K562 (cell line): ENCODE measurements around the gene CDSN. TPM values are rescaled to one million over a fixed set of nuclear protein-coding genes. Genes with fewer than 3 reads are reported as not detected.

Experiments
- CAMTA2 ChIP-seq: fragments of 250-450 bp; sonication (Bioruptor Pico); conservative IDR thresholded peaks from 2 replicates; pipeline ENCODE4 v1.5.1; 2022
- KDM4B ChIP-seq, 2 experiments: fragments of 450-650 bp in 1 of 2; sonication (generic) in 1 of 2; IDR thresholded peaks; 2 replicates each; pipeline ENCODE4 v1.6.1; 2016 to 2017; ENCODE audit warnings: borderline replicate concordance in 2 of 2, antibody characterized with exemption in 1 of 2, low read depth in 1 of 2, mild to moderate bottlenecking in 1 of 2
- KLF10 ChIP-seq: fragments of 250-450 bp; sonication (Bioruptor Pico); IDR thresholded peaks from 2 replicates; pipeline ENCODE4 v1.6.1; 2021; ENCODE audit warnings: matching md5 sums
- MYBL2 ChIP-seq, 2 experiments: fragments of 450-650 bp in 1 of 2; sonication (generic) in 1 of 2; formaldehyde crosslinking in 1 of 2; IDR thresholded peaks; 2 replicates each; pipeline versions ENCODE4 v1.6.1 to v1.8.1; 2017 to 2022; ENCODE audit warnings: borderline replicate concordance in 1 of 2, inconsistent platforms in 1 of 2, low read depth in 1 of 2, mild to moderate bottlenecking in 1 of 2, missing genetic modification reagents in 1 of 2, moderate library complexity in 1 of 2
- PPARD ChIP-seq: fragments of 250-450 bp; sonication (Bioruptor Pico); IDR thresholded peaks from 2 replicates; pipeline ENCODE4 v1.8.0; 2022; ENCODE audit warnings: inconsistent platforms, mild to moderate bottlenecking, moderate library complexity
- polyA plus RNA-seq, 8 experiments: library from polyadenylated mRNA; depleted of rRNA in 4 of 8; stranded (reverse) in 5 of 8; unstranded in 3 of 8; fragments of >200 nt; fragmentation: Nextera tagmentation in 2 of 8; fragmentation: Illumina TruSeq in 1 of 8; extraction: Ambion mirVana in 2 of 8; extraction: Trizol in 1 of 8; gene quantifications; 2 replicates each; pipeline versions ENCODE4 v1.2.1 to v1.2.3, GENCODE V29; 2011 to 2014; ENCODE audit warnings: inconsistent platforms in 1 of 8, missing spikeins in 1 of 8
- total RNA-seq, 7 experiments: library from RNA; depleted of rRNA in 6 of 7; stranded (reverse); fragments of >200 nt in 6 of 7; fragmentation: Illumina TruSeq in 2 of 7; extraction: Trizol in 2 of 7; gene quantifications; 2 replicates each; pipeline versions ENCODE4 v1.2.1 to v1.2.3, GENCODE V29; 2011 to 2021; ENCODE audit warnings: low replicate concordance in 1 of 7
- TF ChIP-seq, protein P1 (sequence below): fragments of 250-450 bp; sonication (Bioruptor Pico); IDR thresholded peaks from 2 replicates; pipeline ENCODE4 v1.4.0; 2020
- TF ChIP-seq, protein P2 (sequence below): fragments of 450-650 bp; IDR thresholded peaks from 2 replicates; pipeline ENCODE4 v1.6.1; 2016; ENCODE audit warnings: mild to moderate bottlenecking, moderate library complexity

Gene CDSN
- total and polyA plus RNA-seq, 9 of the 15 experiments (the other 6 are each of a cell fraction or from before 2014, with no cell fraction given): not detected

GRCh38 chr6:31158140-31158862 is 38.1 kb upstream of the CDSN start, which contains the start of gene TCF19 (continued):
- TF ChIP-seq, protein P1, sequence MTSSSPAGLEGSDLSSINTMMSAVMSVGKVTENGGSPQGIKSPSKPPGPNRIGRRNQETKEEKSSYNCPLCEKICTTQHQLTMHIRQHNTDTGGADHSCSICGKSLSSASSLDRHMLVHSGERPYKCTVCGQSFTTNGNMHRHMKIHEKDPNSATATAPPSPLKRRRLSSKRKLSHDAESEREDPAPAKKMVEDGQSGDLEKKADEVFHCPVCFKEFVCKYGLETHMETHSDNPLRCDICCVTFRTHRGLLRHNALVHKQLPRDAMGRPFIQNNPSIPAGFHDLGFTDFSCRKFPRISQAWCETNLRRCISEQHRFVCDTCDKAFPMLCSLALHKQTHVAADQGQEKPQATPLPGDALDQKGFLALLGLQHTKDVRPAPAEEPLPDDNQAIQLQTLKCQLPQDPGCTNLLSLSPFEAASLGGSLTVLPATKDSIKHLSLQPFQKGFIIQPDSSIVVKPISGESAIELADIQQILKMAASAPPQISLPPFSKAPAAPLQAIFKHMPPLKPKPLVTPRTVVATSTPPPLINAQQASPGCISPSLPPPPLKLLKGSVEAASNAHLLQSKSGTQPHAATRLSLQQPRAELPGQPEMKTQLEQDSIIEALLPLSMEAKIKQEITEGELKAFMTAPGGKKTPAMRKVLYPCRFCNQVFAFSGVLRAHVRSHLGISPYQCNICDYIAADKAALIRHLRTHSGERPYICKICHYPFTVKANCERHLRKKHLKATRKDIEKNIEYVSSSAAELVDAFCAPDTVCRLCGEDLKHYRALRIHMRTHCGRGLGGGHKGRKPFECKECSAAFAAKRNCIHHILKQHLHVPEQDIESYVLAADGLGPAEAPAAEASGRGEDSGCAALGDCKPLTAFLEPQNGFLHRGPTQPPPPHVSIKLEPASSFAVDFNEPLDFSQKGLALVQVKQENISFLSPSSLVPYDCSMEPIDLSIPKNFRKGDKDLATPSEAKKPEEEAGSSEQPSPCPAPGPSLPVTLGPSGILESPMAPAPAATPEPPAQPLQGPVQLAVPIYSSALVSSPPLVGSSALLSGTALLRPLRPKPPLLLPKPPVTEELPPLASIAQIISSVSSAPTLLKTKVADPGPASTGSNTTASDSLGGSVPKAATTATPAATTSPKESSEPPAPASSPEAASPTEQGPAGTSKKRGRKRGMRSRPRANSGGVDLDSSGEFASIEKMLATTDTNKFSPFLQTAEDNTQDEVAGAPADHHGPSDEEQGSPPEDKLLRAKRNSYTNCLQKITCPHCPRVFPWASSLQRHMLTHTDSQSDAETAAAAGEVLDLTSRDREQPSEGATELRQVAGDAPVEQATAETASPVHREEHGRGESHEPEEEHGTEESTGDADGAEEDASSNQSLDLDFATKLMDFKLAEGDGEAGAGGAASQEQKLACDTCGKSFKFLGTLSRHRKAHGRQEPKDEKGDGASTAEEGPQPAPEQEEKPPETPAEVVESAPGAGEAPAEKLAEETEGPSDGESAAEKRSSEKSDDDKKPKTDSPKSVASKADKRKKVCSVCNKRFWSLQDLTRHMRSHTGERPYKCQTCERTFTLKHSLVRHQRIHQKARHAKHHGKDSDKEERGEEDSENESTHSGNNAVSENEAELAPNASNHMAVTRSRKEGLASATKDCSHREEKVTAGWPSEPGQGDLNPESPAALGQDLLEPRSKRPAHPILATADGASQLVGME: no peak
- TF ChIP-seq PPARD (CRISPR knock-in tag) (no peak), KLF10 (no peak), MYBL2 (IDR thresholded peaks at IDR 0.05; ENCODE audit: low read depth) (no peak; the same call in 1 of the 2 replicates), MYBL2 (CRISPR knock-in tag; IDR thresholded peaks at IDR 0.05; ENCODE audit: borderline replicate concordance) (no peak), KDM4B (IDR thresholded peaks at IDR 0.05; ENCODE audit: borderline replicate concordance in 2 of 2, low read depth in 1 of 2) (no peak), CAMTA2 (CRISPR knock-in tag) (no peak)
- TF ChIP-seq, protein P2, sequence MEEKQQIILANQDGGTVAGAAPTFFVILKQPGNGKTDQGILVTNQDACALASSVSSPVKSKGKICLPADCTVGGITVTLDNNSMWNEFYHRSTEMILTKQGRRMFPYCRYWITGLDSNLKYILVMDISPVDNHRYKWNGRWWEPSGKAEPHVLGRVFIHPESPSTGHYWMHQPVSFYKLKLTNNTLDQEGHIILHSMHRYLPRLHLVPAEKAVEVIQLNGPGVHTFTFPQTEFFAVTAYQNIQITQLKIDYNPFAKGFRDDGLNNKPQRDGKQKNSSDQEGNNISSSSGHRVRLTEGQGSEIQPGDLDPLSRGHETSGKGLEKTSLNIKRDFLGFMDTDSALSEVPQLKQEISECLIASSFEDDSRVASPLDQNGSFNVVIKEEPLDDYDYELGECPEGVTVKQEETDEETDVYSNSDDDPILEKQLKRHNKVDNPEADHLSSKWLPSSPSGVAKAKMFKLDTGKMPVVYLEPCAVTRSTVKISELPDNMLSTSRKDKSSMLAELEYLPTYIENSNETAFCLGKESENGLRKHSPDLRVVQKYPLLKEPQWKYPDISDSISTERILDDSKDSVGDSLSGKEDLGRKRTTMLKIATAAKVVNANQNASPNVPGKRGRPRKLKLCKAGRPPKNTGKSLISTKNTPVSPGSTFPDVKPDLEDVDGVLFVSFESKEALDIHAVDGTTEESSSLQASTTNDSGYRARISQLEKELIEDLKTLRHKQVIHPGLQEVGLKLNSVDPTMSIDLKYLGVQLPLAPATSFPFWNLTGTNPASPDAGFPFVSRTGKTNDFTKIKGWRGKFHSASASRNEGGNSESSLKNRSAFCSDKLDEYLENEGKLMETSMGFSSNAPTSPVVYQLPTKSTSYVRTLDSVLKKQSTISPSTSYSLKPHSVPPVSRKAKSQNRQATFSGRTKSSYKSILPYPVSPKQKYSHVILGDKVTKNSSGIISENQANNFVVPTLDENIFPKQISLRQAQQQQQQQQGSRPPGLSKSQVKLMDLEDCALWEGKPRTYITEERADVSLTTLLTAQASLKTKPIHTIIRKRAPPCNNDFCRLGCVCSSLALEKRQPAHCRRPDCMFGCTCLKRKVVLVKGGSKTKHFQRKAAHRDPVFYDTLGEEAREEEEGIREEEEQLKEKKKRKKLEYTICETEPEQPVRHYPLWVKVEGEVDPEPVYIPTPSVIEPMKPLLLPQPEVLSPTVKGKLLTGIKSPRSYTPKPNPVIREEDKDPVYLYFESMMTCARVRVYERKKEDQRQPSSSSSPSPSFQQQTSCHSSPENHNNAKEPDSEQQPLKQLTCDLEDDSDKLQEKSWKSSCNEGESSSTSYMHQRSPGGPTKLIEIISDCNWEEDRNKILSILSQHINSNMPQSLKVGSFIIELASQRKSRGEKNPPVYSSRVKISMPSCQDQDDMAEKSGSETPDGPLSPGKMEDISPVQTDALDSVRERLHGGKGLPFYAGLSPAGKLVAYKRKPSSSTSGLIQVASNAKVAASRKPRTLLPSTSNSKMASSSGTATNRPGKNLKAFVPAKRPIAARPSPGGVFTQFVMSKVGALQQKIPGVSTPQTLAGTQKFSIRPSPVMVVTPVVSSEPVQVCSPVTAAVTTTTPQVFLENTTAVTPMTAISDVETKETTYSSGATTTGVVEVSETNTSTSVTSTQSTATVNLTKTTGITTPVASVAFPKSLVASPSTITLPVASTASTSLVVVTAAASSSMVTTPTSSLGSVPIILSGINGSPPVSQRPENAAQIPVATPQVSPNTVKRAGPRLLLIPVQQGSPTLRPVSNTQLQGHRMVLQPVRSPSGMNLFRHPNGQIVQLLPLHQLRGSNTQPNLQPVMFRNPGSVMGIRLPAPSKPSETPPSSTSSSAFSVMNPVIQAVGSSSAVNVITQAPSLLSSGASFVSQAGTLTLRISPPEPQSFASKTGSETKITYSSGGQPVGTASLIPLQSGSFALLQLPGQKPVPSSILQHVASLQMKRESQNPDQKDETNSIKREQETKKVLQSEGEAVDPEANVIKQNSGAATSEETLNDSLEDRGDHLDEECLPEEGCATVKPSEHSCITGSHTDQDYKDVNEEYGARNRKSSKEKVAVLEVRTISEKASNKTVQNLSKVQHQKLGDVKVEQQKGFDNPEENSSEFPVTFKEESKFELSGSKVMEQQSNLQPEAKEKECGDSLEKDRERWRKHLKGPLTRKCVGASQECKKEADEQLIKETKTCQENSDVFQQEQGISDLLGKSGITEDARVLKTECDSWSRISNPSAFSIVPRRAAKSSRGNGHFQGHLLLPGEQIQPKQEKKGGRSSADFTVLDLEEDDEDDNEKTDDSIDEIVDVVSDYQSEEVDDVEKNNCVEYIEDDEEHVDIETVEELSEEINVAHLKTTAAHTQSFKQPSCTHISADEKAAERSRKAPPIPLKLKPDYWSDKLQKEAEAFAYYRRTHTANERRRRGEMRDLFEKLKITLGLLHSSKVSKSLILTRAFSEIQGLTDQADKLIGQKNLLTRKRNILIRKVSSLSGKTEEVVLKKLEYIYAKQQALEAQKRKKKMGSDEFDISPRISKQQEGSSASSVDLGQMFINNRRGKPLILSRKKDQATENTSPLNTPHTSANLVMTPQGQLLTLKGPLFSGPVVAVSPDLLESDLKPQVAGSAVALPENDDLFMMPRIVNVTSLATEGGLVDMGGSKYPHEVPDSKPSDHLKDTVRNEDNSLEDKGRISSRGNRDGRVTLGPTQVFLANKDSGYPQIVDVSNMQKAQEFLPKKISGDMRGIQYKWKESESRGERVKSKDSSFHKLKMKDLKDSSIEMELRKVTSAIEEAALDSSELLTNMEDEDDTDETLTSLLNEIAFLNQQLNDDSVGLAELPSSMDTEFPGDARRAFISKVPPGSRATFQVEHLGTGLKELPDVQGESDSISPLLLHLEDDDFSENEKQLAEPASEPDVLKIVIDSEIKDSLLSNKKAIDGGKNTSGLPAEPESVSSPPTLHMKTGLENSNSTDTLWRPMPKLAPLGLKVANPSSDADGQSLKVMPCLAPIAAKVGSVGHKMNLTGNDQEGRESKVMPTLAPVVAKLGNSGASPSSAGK: no peak; the same call in 1 of the 2 replicates
